ENCODE measurements around the gene EXOC4.

The EXOC4 gene

DNA sequence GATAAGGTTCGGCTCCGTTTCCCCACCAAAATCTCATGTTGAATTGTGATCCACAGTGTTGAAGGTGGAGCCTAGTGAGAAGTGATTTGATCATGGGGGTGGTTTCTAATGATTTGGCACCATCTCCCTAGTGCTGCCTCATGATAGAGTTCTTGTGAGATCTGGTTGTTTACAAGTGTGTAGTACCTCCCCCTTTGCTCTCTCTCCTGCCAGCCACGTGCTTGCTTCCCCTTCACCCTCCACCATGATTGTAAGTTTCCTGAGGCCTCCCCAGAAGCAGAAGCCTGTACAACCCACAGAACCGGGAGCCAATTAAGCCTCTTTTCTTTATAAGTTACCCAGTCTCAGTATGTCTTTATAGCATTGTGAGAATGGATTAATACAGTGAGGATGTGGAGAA, 862.1 kb downstream of the EXOC4 start:
- no peak for DNase-seq

Measured in stimulated activated CD8-positive, alpha-beta memory T cell treated with anti-CD3 and anti-CD28 coated beads, Interleukin-4, amount 100 ng/mL, for 48 hours (primary cell).